ENCODE data around the gene PPP1R15A.
"Not testable (repeated sequence)": the region's sequence is repeated elsewhere in the genome, so short reads cannot be mapped to it uniquely, and the experiment has no call there.

The PPP1R15A gene

DNA sequence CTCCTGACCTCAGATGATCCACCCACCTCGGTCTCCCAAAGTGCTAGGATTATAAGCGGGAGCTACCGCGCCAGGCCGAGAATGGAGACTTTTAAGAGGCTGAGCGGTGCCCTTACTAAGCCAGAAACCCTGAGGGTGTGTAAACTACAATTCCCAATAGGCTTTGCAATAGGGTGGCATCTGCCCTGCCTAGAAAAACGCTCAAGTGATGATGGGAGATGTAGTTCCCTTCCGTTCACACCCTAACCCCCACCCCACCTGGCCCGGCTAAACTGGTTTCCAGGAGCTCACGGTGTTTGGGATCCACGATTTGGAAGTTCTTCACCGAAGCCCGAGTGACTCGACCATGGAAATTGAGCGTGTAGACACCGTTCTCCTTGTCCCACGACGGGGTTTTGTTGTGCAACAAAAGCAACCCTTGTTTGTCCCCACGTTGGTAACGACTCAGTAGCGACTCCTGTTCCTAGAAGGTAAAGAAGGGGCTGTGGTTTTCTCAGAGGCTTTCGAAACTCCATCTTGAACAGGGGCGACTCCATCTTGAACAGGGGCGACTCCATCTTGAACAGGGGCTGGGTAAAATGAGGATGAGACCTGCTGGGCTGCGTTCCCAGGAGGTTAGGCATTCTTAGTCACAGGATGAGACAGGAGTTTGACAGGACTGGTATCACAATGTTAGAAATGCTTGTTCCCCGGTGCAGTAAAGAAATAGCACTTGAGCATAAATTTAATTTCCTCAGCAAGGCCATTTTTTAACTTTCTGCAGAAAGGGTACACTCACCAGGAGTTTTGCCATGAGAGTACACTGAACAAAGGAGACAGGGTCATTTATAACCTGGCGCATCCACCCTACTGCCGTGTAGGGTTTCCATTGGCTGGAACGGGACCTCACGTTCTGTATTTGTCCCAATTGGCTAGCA, 9.8 kb downstream of the PPP1R15A start:
- no peak for DNase-seq (ENCODE audit: low read depth)

DNA sequence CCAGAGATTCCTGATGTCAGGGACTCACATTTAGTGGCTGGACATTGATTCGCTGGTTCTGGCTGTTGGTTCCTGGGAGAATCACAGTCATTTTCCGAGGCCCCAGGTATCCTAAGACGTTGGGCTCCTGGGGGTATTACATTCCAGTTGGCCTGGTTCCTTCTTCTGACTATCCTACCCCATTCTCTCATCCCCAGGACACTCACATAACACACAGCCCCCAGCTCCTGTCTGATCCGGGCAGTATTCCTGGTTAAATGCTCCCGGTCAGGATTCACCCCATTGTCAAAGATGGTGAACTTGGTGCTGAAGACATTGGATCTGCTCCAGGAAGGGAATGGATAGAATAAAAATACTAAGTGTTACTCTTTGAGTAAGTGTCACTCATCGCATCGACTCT, 11.5 kb downstream of the PPP1R15A start:
- DNase-seq (ENCODE audit: low read depth): no peak

DNA sequence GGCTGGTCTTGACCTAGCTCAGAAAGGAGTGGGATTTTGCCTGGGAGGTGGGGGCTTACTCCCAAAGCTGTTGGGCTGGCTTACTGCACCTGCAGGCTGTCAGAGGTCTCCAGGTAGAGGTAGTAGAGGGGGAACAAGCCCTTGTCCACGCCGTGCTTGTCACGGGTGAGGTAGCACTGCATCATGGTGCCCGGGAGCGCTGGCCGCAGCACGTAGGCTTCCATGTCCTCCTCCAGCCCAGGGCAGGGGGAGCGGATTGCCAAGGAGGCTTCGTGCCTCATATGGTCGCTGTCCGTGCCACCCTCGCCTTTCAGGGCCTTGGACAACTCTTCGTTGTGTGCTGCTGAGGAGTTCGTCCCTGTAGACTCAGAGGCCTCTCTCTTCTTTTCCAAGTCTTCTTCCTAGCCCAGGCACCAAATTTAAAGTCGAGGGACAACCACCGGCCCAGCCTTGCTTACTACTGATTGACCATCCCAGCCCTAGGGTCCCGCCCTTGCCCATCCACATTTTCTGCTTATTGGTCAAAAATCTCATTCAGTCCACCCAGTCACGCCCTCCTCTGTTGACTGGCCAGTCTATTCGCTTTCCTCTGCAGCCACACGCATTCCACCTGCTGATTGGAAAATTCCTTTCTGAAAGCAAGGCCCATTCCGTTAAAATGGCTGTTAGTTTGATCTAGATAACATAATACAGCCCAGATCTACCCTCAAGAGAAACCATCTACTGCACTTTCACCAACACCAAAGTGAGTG, 15.8 kb downstream of the PPP1R15A start:
- DNase-seq (ENCODE audit: low read depth): no peak

DNA sequence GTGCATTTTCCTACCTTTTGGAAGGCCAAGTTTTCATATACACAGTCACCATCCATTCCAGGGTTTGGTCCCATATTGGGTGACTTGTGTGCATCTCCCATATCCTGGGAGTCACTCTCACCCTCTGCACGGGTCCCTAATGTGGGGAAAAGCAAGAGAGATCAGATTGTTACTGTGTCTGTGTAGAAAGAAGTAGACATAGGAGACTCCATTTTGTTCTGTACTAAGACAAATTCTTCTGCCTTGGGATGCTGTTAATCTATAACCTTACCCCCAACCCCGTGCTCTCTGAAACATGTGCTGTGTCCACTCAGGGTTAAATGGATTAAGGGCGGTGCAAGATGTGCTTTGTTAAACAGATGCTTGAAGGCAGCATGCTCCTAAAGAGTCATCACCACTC, 17.3 kb downstream of the PPP1R15A start:
- DNase-seq (ENCODE audit: low read depth): not testable (repeated sequence)

DNA sequence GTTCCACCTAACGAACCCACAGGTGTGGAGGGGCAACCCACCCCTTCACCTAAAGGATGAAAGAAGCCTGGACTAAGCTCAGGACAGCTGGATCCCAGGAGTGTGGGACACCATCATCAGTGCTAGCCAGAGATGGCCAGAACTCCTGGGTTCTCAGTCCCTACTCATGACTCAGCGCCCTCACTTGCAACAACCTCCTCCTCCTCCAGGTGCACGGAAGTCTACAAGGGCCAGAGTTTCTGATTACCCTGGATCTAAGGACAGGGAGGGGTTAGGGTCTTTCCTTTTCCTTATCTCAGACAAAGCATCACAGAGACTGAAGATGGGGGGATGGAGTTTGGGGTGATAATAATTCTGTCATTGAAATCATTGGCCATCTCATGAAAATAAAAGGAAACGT, 18.3 kb downstream of the PPP1R15A start:
- no peak for DNase-seq (ENCODE audit: low read depth)

DNA sequence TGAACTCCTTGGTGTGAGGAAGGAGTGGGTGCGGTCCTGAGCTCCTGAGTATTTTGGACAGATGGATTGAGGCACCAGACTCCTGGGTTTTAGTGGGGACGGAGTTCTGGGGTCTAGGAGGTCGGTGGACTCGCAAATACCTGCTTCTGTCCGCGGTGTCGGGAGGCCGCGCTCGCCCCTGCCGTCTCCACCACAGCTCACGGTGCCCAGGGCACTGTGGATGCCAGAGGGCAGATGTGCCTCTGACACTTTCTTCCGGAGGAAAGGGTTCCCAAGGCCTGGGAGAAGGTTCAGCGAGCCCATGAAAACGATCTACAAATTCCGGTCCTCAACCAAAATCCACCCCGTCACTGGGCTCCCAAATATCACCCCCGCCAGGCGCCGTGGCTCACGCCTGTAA, 23.0 kb downstream of the PPP1R15A start:
- no peak for DNase-seq (ENCODE audit: low read depth)

DNA sequence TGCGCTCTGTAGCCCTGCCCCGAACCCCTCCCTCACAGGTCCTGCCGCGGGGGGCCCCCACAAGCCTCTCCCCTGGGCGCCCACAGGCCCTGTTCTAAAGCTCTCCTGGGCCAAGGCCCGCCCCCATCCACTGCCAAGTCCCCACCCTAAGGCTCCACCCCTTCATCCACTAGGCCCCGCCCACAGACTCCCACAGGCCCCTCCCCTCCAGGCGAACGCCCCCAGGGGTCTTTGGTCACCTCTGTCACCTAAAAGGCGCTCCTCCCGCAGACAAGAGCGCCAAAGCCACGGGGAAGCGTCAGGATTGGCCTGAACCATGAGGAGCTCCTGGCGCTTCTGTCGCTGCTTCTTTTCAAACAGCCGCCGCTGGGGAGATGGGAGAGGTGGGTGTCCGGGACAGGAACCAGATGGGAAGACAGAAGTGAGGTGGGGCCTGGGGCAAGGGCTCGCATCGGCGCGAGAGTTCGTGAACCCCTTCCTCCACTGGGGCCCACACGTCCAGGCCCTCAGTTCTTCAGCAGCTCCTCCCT, 24.0 kb downstream of the PPP1R15A start:
- no peak for DNase-seq (ENCODE audit: low read depth)

DNA sequence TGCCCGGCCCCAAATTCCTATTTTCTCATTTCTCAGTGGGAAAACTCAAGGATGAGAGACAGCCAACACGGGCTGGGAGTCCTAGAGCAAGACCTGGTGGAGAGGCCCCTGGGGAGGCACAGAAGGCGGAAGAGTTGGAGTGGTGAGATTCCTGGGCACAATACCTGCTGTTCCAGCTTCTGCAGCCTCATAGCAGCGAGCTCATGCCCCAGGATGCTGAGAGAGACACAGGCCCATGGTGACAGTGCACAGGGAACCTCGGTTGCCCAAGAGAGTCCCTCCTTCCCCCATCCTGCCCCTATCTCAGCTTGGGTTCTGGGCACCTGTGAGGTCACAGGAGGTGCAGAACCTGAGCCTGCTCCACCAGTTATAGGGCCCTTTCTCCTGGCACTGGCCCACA, 25.0 kb downstream of the PPP1R15A start:
- no peak for DNase-seq (ENCODE audit: low read depth)

DNA sequence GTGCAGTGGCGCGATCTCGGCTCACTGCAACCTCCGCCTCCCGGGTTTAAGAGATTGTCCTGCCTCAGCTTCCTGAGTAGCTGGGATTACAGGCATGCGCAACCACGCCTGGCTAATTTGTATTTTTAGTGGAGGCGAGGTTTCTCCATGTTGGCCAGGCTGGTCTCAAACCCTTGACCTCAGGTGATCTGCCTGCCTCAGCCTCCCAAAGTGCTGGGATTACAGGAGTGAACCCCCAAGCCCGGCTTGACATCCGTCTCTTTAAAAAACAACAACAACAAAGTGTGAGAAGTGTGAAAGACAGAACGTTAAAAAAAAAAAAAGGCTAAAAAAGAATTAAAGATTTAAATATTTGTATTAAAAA, 27.1 kb downstream of the PPP1R15A start:
- DNase-seq (ENCODE audit: low read depth): not testable (repeated sequence)

DNA sequence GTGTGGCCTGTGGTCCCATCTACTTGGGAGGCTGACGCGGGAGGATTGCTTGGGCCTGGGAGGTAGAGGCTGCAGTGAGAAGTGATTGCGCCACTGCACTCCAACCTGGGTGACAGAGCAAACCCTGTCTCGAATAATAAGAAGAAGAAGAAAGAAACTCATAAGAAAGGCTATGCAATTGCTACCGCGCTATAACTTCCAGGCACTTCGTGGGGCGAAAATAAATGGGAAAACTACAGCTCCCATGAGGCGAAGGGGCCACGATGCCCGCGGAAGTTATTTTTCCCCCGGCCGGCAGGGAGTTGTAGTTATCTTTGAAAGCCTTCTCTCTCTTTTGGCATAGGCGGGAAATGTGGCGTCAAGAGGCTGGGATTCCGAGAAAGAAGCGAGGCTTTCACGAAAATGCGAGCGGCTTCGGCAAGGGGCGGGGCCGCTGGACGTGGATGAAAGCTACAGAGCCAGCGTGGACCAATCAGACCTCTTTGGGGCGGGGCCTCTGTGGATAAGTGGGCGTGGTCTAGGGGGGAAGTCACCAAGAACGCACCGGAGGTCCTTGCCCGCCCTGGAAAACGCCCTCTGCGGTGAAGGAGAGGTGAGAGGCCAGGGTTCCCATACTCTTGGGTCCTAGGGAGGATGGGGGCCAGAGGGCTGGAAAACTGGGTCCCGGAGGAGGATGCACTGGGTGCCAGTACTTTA, 27.7 kb downstream of the PPP1R15A start, which contains the start of gene NUCB1:
Gene NUCB1, plus strand, starts transcription at position 532 of the 696 bp plus-strand sequence. CDS start 485 bp downstream, outside the sequence.
- peak; percentile 98 for DNase-seq (ENCODE audit: low read depth)

DNA sequence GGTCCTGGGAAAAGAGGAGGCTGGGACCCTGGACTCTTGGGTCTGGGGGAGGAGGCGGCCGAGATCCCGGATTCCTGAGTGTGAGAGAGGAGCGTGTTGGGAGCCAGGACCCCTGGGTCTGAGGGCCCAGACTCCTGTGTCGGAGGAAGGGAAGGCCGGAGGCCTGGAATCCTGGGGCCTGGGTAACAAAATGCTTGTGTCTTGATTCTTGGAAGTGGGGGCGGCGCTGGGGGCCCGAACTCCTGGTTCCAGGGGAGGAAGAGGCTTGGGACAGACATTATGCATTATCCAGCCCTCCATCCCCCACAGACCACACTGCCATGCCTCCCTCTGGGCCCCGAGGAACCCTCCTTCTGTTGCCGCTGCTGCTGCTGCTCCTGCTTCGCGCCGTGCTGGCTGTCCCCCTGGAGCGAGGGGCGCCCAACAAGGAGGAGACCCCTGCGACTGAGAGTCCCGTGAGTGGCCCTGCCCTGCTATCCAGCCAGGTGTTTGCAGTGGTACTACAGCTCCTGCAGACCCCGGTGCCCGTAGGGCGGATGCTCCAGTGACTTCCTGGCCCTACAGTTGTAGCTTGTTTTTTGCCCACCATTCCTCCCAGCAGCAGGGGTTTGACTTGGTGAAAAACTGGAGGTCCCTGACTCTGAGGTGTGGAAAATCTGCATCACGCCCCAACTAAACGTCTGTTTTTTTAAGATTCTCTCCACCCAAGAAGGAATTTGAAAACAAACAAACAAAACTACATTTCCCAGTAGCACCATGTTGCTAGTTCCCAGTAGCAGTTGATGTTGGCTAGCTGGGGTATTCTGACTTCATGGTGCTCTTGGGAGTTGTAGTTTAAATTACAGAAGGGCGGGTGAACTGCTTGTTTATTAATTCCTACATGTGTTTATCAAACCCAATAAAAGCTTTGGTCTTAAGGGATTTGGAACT, 28.5 kb downstream of the PPP1R15A start:
- no peak for DNase-seq (ENCODE audit: low read depth)

DNA sequence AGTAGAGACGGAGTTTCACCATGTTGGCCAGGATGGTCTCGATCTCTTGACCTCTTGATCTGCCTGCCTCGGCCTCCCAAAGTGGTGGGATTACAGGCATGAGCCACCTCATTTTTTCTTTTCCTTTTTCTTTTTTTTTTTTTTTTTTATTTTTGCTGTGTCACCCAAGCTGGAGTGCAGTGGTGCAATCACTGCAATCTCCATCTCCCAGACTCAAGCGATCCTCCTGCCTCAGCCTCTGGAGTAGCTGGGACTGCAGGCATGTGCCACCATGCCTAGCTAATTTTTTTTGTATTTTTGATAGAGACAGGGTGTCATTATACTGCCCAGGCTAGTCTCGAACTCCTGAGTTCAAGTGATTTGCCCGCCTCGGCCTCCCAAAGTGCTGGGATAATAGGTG, 30.1 kb downstream of the PPP1R15A start:
- not testable (repeated sequence) for DNase-seq (ENCODE audit: low read depth)

DNA sequence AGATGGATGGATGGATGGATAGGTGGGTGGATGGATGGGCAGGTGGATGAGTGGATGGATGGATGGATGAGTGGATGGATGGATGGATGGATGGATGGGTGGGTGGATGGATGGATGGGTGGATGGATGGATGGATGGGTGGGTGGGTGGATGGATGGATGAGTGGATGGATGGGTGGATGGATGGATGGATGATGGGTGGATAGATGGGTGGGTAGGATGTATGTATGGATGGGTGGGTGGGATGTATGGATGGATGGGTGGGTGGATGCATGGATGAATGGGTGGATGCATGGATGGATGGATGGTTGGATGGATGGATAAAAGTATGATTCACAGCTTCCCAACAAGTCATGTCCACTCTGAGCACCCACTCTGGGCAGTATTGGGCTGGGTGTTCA, 31.6 kb downstream of the PPP1R15A start:
- DNase-seq (ENCODE audit: low read depth): not testable (repeated sequence)

DNA sequence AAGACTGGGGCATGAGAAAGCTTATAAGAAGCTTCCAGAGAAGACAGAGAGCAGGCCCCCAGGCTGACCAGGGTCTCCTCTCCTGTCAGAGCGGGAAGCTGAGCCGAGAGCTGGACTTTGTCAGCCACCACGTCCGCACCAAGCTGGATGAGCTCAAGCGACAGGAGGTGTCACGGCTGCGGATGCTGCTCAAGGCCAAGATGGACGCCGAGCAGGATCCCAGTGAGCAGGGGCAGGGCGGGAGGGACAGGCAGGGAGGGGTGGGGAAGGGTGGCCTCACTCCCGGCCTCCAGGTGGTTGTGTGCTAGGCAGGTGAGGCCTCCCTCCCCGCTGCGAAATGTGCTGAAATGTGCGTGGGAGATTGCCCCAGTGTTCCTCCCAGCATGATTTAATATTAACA, 33.4 kb downstream of the PPP1R15A start:
- DNase-seq (ENCODE audit: low read depth): no peak

DNA sequence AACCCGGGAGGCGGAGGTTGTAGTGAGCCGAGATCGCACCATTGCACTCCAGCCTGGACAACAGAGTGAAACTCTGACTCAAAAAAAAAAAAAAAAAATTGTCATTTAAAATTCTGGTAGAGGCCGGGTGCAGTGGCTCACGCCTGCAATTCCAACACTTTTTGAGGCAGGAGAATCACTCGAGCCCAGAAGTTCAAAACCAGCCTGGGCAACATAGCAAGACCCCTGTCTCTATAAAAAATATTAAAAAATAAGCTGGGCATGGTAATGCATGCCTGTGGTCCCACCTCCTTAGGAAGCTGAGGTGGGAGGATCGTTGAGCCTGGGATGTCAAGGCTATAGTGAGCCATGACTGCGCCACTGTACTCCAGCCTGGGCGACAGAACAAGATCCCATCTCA, 34.1 kb downstream of the PPP1R15A start:
- no peak for DNase-seq (ENCODE audit: low read depth)

DNA sequence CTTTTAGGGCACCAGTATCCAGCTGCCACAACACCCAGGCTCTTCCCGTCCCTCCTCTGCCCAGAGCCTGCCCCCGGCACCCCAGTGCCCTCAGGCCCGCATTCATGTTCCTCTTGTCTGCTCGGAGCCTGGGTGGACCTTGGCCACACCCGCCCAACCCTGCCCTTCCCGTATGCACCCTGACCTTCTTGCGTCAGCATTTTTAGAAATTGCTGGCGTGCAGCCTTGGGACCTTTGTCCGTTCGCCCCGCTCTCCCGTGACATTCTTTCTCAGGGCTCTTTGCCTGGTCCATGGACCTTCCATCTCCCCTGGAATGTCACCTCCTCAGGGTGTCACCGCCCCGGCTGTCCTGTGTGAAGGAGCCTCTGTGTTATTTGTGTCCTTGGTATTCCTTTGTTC, 35.5 kb downstream of the PPP1R15A start:
- no peak for DNase-seq (ENCODE audit: low read depth)

DNA sequence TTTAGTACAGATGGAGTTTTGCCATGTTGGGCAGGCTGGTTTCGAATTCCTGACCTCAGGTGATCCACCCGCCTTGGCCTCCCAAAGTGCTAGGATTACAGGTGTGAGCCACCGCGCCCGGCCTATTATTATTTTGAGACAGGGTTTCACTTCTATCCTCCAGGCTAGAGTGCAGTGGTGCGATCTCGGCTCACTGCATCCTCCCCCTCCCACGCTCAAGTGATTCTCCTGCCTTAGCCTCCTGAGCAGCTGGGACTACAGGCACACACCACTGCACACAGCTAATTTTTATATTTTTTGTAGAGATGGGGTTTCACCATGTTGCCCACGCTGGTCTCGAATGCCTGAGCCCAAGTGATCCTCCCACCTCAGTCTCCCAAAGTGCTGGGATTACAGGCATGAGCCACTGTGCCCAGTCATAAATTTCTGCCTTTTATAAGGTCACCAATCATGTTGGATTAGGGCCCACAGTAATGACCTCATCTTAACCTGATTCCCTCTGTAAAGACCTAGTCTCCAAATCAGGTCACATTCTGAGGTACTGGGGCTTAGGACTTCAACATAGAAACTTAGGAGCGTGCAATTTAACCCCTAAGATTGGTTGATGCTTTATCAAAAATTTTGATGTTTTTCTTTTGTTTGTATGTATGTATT, 37.3 kb downstream of the PPP1R15A start:
- DNase-seq (ENCODE audit: low read depth): not testable (repeated sequence)

DNA sequence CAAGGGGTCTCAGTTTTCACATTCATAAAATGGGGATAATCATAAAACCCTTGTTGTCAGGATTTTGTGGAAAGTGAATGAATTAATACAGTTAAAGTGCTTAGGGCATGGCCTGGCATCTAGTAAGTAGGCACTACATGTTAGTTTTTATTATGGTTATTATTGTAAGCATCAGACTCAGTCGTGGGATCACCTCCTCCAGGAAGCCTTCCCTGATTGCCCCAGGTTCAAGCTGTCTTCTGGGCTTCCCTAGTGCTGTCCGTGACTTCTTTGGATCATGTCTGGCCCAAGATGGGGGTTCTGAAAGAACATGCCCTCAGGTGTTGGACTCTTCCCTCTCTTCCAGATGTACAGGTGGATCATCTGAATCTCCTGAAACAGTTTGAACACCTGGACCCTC, 38.6 kb downstream of the PPP1R15A start:
- DNase-seq (ENCODE audit: low read depth): no peak

DNA sequence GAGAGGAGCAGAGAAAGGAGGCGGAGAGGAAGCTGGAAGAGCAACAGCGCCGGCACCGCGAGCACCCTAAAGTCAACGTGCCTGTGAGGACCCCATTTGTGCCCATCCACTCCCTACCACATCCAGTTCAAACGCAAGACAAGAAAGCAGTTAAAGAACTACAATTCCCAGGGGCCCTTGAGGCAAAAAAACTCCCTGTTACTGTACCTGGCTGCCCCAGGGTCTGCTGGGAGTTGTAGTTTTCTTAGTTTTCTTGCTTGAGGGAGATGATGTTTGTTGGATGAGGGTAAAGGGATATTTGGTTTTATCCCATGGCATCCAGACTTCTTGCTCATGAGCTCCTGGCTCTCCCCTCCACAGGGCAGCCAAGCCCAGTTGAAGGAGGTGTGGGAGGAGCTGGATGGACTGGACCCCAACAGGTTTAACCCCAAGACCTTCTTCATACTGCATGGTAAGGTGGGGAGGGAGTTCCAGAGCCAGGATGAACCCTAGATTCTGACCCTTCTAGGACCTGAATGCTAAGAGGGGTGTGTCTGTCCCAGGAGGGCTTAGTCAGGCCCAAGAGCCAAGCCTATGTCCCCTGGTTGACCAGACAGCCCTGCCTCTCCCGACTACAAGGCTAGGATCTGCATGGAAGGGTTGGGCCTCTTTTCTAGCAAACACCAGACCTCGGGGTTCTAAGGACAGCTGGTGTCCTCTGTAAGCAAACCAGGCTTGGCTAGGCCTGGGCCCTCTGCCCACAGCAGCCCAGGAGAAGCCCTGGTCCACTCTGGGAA, 41.1 kb downstream of the PPP1R15A start:
- no peak for DNase-seq (ENCODE audit: low read depth)

DNA sequence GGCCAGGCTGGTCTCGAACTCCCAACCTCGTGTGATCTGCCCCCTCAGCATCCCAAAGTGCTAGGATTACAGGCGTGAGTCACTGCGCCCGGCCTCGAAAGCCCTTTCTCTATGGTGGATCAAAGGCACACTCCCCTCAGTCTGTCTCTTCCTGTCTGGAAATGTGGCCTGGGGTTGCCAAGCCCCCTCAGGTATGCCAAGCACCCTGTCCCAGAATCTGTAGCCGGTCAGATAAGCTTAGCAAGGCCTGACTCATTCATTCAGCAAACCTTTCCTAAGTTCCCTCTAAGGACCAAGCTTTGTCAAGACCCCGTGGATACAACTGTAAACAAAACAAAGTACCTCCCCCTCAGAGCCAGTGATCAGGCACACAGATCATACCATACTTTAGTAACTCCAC, 42.0 kb downstream of the PPP1R15A start:
- no peak for DNase-seq (ENCODE audit: low read depth)

All from fibroblast of the conjunctiva (primary cell).